Measurements from ENCODE around the gene FGD6. TPM values are rescaled to one million over a fixed set of nuclear protein-coding genes. Genes with fewer than 3 reads are reported as not detected.

The FGD6 gene
- total RNA-seq, 1 experiment from 2014 or later = 25.1 TPM

DNA sequence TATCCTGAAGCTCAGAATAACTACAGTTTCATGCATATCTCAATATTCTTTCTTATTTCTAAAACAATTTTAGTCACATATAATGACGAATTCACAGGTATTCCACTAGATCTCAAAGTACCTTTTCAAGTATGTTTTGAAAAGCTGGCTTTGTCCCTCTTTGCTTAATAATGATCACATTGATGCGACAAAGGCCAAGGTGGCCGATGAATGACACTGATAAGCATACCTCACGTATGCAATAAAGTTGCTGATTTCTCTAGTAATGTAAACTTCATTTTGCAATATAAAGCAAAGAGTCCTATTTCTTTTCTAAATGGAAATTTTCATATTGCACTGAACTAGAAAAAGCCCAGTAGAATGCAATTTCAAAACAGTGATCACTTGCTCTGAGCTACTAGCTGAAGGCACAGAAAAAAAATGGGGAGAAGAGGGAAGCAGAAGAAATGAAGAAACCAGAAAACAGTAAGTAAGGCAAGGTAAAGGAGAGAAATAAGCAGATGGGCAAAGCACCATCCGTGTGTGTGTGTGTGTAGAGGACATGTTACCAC, 29.3 kb downstream of the FGD6 start:
- no peak for TF ChIP-seq CTCF (IDR thresholded peaks at IDR 0.05; ENCODE audit: unreplicated experiment)
- Mint-ChIP-seq H3K4me1 (ENCODE audit: insufficient read depth, unreplicated experiment) (peaks cover 15% of the 10 kb centered on the region), H3K4me3 (ENCODE audit: unreplicated experiment) (no peak overlapping the region), H3K27me3 (ENCODE audit: insufficient read depth, unreplicated experiment) (no peaks in the 10 kb centered on the region), H3K9me3 (ENCODE audit: unreplicated experiment) (no peaks in the 10 kb centered on the region), H3K36me3 (ENCODE audit: insufficient read depth, unreplicated experiment) (peaks cover 12% of the 10 kb centered on the region), H3K27ac (ENCODE audit: low read depth, unreplicated experiment) (no peak overlapping the region)
- intact Hi-C loops (cut with micrococcal nuclease) = no loop called here
- CTCF ChIA-PET = interaction anchor here (1.0 kb wide), 1 partner anchor 346 kb away, joined by 3 read pairs; no protein-coding TSS in a partner anchor
- no TSS peak for BruUV-seq (replicated peaks)
- no peak for DNase-seq (ENCODE audit: unreplicated experiment)
- POLR2A ChIA-PET = interaction anchor here (0.8 to 9.3 kb wide), 4 partner anchors 12 to 28 kb away, joined by 4 to 77 read pairs (median 16); partner anchors contain the start of genes FGD6 and VEZT

DNA sequence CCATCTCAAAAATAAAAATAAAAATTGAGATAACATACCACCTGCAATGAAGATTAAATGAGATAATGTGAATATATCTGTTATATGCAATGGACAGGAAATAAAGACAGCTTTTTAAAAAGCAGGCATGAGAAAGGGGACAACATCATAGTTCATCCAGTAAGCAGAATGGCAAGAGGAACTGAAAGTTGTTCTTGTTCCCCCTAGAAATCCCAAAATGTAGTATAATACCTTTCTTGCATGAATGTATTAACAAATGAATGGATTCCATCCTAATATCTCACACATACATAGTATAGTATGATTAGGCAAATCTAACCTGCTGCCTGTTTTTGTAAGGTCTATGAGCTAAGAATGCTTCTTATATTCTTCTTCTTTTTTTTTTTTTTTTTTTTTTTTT, 31.4 kb downstream of the FGD6 start:
- Mint-ChIP-seq H3K4me1 (ENCODE audit: insufficient read depth, unreplicated experiment) (peaks cover 14% of the 10 kb centered on the region), H3K27ac (ENCODE audit: low read depth, unreplicated experiment) (no peak overlapping the region), H3K9me3 (ENCODE audit: unreplicated experiment) (no peaks in the 10 kb centered on the region), H3K36me3 (ENCODE audit: insufficient read depth, unreplicated experiment) (peaks cover 12% of the 10 kb centered on the region), H3K27me3 (ENCODE audit: insufficient read depth, unreplicated experiment) (no peaks in the 10 kb centered on the region), H3K4me3 (ENCODE audit: unreplicated experiment) (no peak overlapping the region)
- no peak for TF ChIP-seq CTCF (IDR thresholded peaks at IDR 0.05; ENCODE audit: unreplicated experiment)
- CTCF ChIA-PET = interaction anchor here (0.6 kb wide), 1 partner anchor 22 kb away, joined by 4 read pairs; no protein-coding TSS in a partner anchor
- DNase-seq (ENCODE audit: unreplicated experiment) = no peak
- POLR2A ChIA-PET = interaction anchor here (1.3 to 9.3 kb wide), 2 partner anchors 14 to 31 kb away, joined by 5 to 77 read pairs; partner anchors contain the start of genes FGD6 and VEZT
- no TSS peak for BruUV-seq (replicated peaks)
- intact Hi-C loops (cut with micrococcal nuclease) = no loop called here

DNA sequence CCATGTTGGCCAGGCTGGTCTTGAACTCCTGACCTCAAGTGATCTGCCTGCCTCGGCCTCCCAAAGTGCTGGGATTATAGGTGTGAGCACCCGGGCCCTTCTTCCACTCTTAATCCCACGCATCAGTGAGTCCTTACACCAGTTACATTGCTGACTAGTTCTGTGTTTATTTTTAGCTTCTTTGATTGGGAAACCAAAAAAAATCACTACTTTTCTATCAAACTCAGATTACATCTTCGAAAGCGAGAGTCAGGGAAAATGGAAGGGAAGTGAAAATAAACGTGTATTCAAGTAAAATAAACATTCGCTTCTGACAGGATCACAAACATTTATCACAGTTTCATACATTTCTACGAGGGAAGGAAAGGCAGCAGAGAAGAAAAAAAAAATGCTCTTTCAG, 32.2 kb downstream of the FGD6 start:
- no peaks in the 10 kb centered on the region for H3K9me3 Mint-ChIP-seq (ENCODE audit: unreplicated experiment)
- TF ChIP-seq CTCF (IDR thresholded peaks at IDR 0.05; ENCODE audit: unreplicated experiment) = no peak
- ChIA-PET POLR2A (interaction anchor here (0.7 to 9.3 kb wide), 3 partner anchors 15 to 968 kb away, joined by 3 to 77 read pairs (median 5); partner anchors contain the start of genes FGD6 and VEZT), CTCF (no interaction called here)
- no peak overlapping the region for H3K27ac Mint-ChIP-seq (ENCODE audit: low read depth, unreplicated experiment)
- no peak overlapping the region for H3K4me3 Mint-ChIP-seq (ENCODE audit: unreplicated experiment)
- peaks cover 19% of the 10 kb centered on the region for H3K36me3 Mint-ChIP-seq (ENCODE audit: insufficient read depth, unreplicated experiment)
- intact Hi-C loops (cut with micrococcal nuclease) = no loop called here
- no peak for DNase-seq (ENCODE audit: unreplicated experiment)
- BruUV-seq (replicated peaks) = no TSS peak
- peaks cover 14% of the 10 kb centered on the region for H3K4me1 Mint-ChIP-seq (ENCODE audit: insufficient read depth, unreplicated experiment)
- no peaks in the 10 kb centered on the region for H3K27me3 Mint-ChIP-seq (ENCODE audit: insufficient read depth, unreplicated experiment)

- H3K27ac Mint-ChIP-seq (ENCODE audit: low read depth, unreplicated experiment) = no peak overlapping the region
- no TSS peak for BruUV-seq (replicated peaks)
- H3K4me3 Mint-ChIP-seq (ENCODE audit: unreplicated experiment) = no peak overlapping the region
- intact Hi-C loops (cut with micrococcal nuclease) = no loop called here
- H3K36me3 Mint-ChIP-seq (ENCODE audit: insufficient read depth, unreplicated experiment) = peaks cover 17% of the 10 kb centered on the region
- no peaks in the 10 kb centered on the region for H3K9me3 Mint-ChIP-seq (ENCODE audit: unreplicated experiment)
- H3K4me1 Mint-ChIP-seq (ENCODE audit: insufficient read depth, unreplicated experiment) = peaks cover 14% of the 10 kb centered on the region
- H3K27me3 Mint-ChIP-seq (ENCODE audit: insufficient read depth, unreplicated experiment) = no peaks in the 10 kb centered on the region
- POLR2A ChIA-PET = interaction anchor here (9.3 kb wide), 1 partner anchor 16 kb away, joined by 77 read pairs; no protein-coding TSS in a partner anchor
- CTCF ChIA-PET = no interaction called here
- TF ChIP-seq CTCF (IDR thresholded peaks at IDR 0.05; ENCODE audit: unreplicated experiment) = no peak
- no peak for DNase-seq (ENCODE audit: unreplicated experiment)
These were observed 33.1 kb downstream of the FGD6 start for GRCh38 chr12:95184121-95184520.
